Activated CD8-positive, alpha-beta T cell treated with anti-CD3 and anti-CD28 coated beads for 36 hours (primary cell): ENCODE measurements around the gene VAV1. TPM values are rescaled to one million over a fixed set of nuclear protein-coding genes. Genes with fewer than 3 reads are reported as not detected.

ENCODE experiments used
- ATAC-seq: fragments of 200-7000 bp; cut with Tn5 transposase; one replicate; pipeline ENCODE4 v1.10.0; 2021; ENCODE audit warnings: mild to moderate bottlenecking, moderate library complexity
- CTCF ChIA-PET: fragments of 350-600 bp; sonication (Branson Sonifier 250); formaldehyde crosslinking; loops from one replicate; lab custom pipeline; 2021; ENCODE audit warnings: antibody characterized with exemption; lab: Charles Lee
- POLR2A ChIA-PET: fragments of 350-600 bp; sonication (Branson Sonifier 250); formaldehyde crosslinking; loops from one replicate; lab custom pipeline; 2021; ENCODE audit warnings: antibody characterized with exemption; lab: Charles Lee
- DNase-seq: peaks from one replicate; pipeline ENCODE4 v3.0.0-alpha.2; 2020
- H3K27ac Mint-ChIP-seq: one replicate; pipeline ENCODE4 v1.8.0; 2021; ENCODE audit warnings: mild to moderate bottlenecking, mixed read lengths
- H3K27me3 Mint-ChIP-seq: one replicate; pipeline ENCODE4 v1.8.0; 2021; ENCODE audit warnings: mixed read lengths
- H3K36me3 Mint-ChIP-seq: one replicate; pipeline ENCODE4 v1.8.0; 2021; ENCODE audit warnings: low read depth, mixed read lengths
- H3K4me1 Mint-ChIP-seq: one replicate; pipeline ENCODE4 v1.8.0; 2021; ENCODE audit warnings: low read depth, mixed read lengths
- H3K4me3 Mint-ChIP-seq: one replicate; pipeline ENCODE4 v1.8.0; 2021; ENCODE audit warnings: mild to moderate bottlenecking, moderate library complexity, mixed read lengths
- H3K9me3 Mint-ChIP-seq: one replicate; pipeline ENCODE4 v1.8.0; 2021; ENCODE audit warnings: mixed read lengths
- CTCF ChIP-seq: fragments of 200-600 bp; IDR thresholded peaks from one replicate; pipeline ENCODE4 v1.8.0; 2022; ENCODE audit warnings: antibody characterized with exemption, mild to moderate bottlenecking
- intact Hi-C: fragments of 100-400 bp; cut with micrococcal nuclease; formaldehyde crosslinking; loops from one replicate; pipeline ENCODE4 v1.10.0; 2022
- total RNA-seq, 2 experiments: library from RNA; stranded (reverse); gene quantifications; one replicate each; pipeline ENCODE4 v1.2.3, GENCODE V29; 2021

Gene VAV1
- total RNA-seq, 2 experiments from 2014 or later, result 61.7 to 65.4 TPM

DNA sequence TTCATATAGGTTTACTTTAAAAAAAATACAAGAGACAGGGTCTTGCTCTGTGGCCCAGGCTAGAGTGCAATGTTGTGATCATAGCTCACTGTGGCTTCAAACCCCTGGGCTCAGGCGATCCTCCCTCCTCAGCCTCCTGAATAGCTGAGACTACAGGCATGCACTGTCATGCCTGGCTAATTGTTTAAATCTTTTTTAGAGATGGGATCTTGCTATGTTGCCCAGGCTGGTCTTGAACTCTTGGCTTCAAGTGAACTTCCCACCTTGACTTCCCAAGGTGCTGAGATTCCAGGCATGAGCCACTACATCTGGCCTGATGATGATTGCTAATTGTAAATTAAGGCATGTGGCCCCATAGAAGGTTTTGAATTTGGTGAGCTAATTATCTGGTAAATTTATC lies 79.5 kb downstream of the VAV1 start:
- Mint-ChIP-seq H3K4me3 (no peak overlapping the region), H3K4me1 (no peaks in the 10 kb centered on the region), H3K36me3 (peaks cover 37% of the 10 kb centered on the region), H3K9me3 (no peaks in the 10 kb centered on the region), H3K27me3 (no peaks in the 10 kb centered on the region), H3K27ac (no peak overlapping the region)
- intact Hi-C loops, result no loop called here
- POLR2A ChIA-PET, result interaction anchor here (1.2 kb wide), 1 partner anchor 204 kb away, joined by 4 read pairs; no protein-coding TSS in a partner anchor
- DNase-seq (no peak), ATAC-seq (no peak)
- no peak for TF ChIP-seq CTCF
- CTCF ChIA-PET, result interaction anchor here (0.9 to 1.3 kb wide), 2 partner anchors 12 to 113 kb away, joined by 3 to 4 read pairs; no protein-coding TSS in a partner anchor

DNA sequence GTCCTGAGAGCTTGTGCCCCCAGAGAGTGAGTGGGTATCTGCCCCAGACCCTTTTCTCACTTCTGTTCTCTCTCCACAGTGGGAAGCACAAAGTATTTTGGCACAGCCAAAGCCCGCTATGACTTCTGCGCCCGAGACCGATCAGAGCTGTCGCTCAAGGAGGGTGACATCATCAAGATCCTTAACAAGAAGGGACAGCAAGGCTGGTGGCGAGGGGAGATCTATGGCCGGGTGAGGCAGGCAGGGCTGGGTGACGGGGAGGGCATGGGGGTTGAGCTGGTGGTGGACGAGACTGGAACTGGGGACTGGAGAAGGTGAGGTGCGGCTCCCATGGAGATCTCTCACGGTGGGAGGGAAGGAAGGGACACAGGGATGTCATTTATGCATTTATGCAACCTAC lies 81.4 kb downstream of the VAV1 start:
- no peaks in the 10 kb centered on the region for H3K4me1 Mint-ChIP-seq
- ChIA-PET CTCF (no interaction called here), POLR2A (no interaction called here)
- no peaks in the 10 kb centered on the region for H3K9me3 Mint-ChIP-seq
- TF ChIP-seq CTCF, result no peak
- no peak overlapping the region for H3K4me3 Mint-ChIP-seq
- DNase-seq (no peak), ATAC-seq (no peak)
- H3K36me3 Mint-ChIP-seq, result peaks cover 42% of the 10 kb centered on the region
- intact Hi-C loops, result no loop called here
- peak overlapping the region; percentile 16 for H3K27ac Mint-ChIP-seq
- H3K27me3 Mint-ChIP-seq, result no peaks in the 10 kb centered on the region

DNA sequence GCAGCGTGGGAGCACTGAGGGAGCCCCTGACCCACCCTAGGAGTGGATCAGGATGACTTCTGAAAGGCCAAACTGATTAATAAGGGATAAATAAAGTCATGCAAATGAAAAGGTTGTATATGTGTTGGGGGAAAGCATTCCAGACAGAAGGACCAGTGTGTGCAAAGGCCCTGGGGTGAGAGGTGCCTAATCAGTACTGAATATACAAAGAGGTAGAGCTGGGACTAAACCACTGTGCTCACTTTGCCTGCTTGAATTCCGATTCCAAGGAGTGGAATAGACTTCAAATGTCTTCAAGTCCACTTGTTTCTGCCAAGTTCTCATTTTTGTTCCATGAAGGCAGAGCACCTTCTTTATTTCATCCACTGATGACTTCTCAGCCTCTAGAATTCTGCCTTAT lies 82.2 kb downstream of the VAV1 start:
- H3K27ac Mint-ChIP-seq, result no peak overlapping the region
- CTCF ChIA-PET, result interaction anchor here (0.6 kb wide), 1 partner anchor 595 kb away, joined by 3 read pairs; no protein-coding TSS in a partner anchor

DNA sequence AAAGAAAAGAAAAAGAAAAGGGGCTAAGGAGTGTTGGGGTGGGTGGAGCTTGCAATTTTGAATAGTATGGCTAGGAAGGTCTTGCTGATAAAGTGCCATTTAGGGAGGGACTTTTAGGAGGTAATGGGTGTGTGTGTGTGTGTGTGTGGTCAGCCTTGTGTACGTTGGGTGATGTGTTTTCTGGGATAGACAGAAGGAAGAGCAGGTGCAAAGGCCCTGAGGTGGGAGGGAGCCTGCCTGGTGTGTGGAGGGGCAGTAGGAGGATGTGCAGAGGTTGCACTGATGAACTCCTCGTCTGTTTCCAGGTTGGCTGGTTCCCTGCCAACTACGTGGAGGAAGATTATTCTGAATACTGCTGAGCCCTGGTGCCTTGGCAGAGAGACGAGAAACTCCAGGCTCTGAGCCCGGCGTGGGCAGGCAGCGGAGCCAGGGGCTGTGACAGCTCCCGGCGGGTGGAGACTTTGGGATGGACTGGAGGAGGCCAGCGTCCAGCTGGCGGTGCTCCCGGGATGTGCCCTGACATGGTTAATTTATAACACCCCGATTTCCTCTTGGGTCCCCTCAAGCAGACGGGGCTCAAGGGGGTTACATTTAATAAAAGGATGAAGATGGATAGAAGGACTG lies 84.4 kb downstream of the VAV1 start:
- no peak for TF ChIP-seq CTCF
- ChIA-PET POLR2A (interaction anchor here (1.0 kb wide), 1 partner anchor 83 kb away, joined by 4 read pairs; no protein-coding TSS in a partner anchor), CTCF (no interaction called here)
- Mint-ChIP-seq H3K36me3 (peaks cover 30% of the 10 kb centered on the region), H3K27me3 (no peaks in the 10 kb centered on the region), H3K9me3 (no peaks in the 10 kb centered on the region), H3K4me3 (no peak overlapping the region), H3K4me1 (peaks cover 4% of the 10 kb centered on the region), H3K27ac (peak overlapping the region; percentile 11)
- intact Hi-C loops, result no loop called here
- ATAC-seq (no peak), DNase-seq (no peak)

More for the DNA sequence above, 82.2 kb downstream of the VAV1 start:
- POLR2A ChIA-PET, result no interaction called here
- Mint-ChIP-seq H3K27me3 (no peaks in the 10 kb centered on the region), H3K9me3 (no peaks in the 10 kb centered on the region), H3K4me3 (no peak overlapping the region), H3K36me3 (peaks cover 38% of the 10 kb centered on the region), H3K4me1 (no peaks in the 10 kb centered on the region)
- intact Hi-C loops, result no loop called here
- no peak for TF ChIP-seq CTCF
- ATAC-seq, result no peak
- DNase-seq, result no peak

GRCh38 chr19:6861683-6862286 lies 89.3 kb downstream of the VAV1 start:
- no peaks in the 10 kb centered on the region for H3K27me3 Mint-ChIP-seq
- DNase-seq (peak; percentile 24), ATAC-seq (no peak)
- TF ChIP-seq CTCF, result no peak
- no peaks in the 10 kb centered on the region for H3K9me3 Mint-ChIP-seq
- ChIA-PET POLR2A (interaction anchor here (0.7 to 2.9 kb wide), 5 partner anchors 52 to 123 kb away, joined by 3 to 14 read pairs (median 3); partner anchors contain the start of gene SH2D3A), CTCF (interaction anchor here (0.8 to 5.0 kb wide), 6 partner anchors 11 to 125 kb away, joined by 3 to 73 read pairs (median 9); partner anchors contain the start of genes GPR108 and VAV1)
- intact Hi-C loops, result loop anchor here (2.0 to 10.0 kb wide), 3 partner anchors 97 to 345 kb away; partner anchors contain the start of gene SH2D3A
- H3K36me3 Mint-ChIP-seq, result peaks cover 7% of the 10 kb centered on the region
- no peak overlapping the region for H3K4me3 Mint-ChIP-seq
- peak overlapping the region; percentile 64 for H3K27ac Mint-ChIP-seq
- H3K4me1 Mint-ChIP-seq, result peaks cover 14% of the 10 kb centered on the region
